GM12878 (cell line): ENCODE data around the gene RBMX. TPM values are rescaled to one million over a fixed set of nuclear protein-coding genes. Genes with fewer than 3 reads are reported as not detected.

Experiments used
- ATAC-seq: fragments of 200-7000 bp; cut with Tn5 transposase; 3 replicates; pipeline ENCODE4 v1.9.1; 2020; ENCODE audit warnings: mild to moderate bottlenecking, moderate library complexity
- BruUV-seq: library from RNA; stranded (reverse); fragments of 400-500 nt; replicated peaks from 2 replicates; lab custom pipeline; 2021; lab: Mats Ljungman, UMichigan
- CTCF ChIA-PET: fragments of 300-600 bp; sonication (Branson Sonifier 250); formaldehyde crosslinking; extraction: SDS; loops from one replicate; lab custom pipeline; 2021; ENCODE audit warnings: inconsistent platforms; lab: Yijun Ruan, JAX
- POLR2A ChIA-PET: fragments of 350-600 bp; formaldehyde crosslinking; extraction: SDS; loops from one replicate; lab custom pipeline; 2021; ENCODE audit warnings: inconsistent platforms; lab: Charles Lee
- RAD21 ChIA-PET: fragments of 300-600 bp; sonication (Branson Sonifier 250); formaldehyde crosslinking; loops from one replicate; lab custom pipeline; 2023; ENCODE audit warnings: antibody characterized with exemption; ENCODE audit not compliant: unreplicated experiment; lab: Charles Lee
- SMC1A ChIA-PET: fragments of 300-600 bp; sonication (Branson Sonifier 250); formaldehyde crosslinking; loops from one replicate; lab custom pipeline; 2023; ENCODE audit not compliant: unreplicated experiment, uncharacterized antibody; lab: Charles Lee
- DNase-seq: peaks from one replicate; pipeline ENCODE4 v3.0.0-alpha.2; 2011; ENCODE audit warnings: low read depth, low spot score
- FAIRE-seq: peaks from 3 replicates; lab custom pipeline; 2011; peaks lifted over from hg19 to GRCh38; lab: Jason Lieb, UNC
- H2AFZ ChIP-seq: 2 replicates; pipeline ENCODE4 v1.6.0; 2011; ENCODE audit warnings: low read depth, low read length, control low read depth; ENCODE audit not compliant: control insufficient read depth
- H3K27ac ChIP-seq: 2 replicates; pipeline ENCODE4 v1.5.1; 2011; ENCODE audit warnings: control low read depth; ENCODE audit not compliant: control insufficient read depth, insufficient read depth
- H3K27me3 ChIP-seq, 2 experiments: replicated peaks in 1 of 2; 2 replicates each; pipeline versions ENCODE4 v1.6.0 to v1.6.1; 2011; ENCODE audit warnings: low read length in 1 of 2; ENCODE audit not compliant: control insufficient read depth in 2 of 2, insufficient read depth in 2 of 2
- H3K36me3 ChIP-seq, 2 experiments: 2 replicates each; pipeline ENCODE4 v1.5.1; 2011; ENCODE audit warnings: low read length in 1 of 2; ENCODE audit not compliant: control insufficient read depth in 2 of 2, insufficient read depth in 2 of 2
- H3K4me1 ChIP-seq: 2 replicates; pipeline ENCODE4 v1.6.1; 2011; ENCODE audit warnings: mild to moderate bottlenecking, low read length, moderate library complexity, mixed read lengths; ENCODE audit not compliant: control insufficient read depth, insufficient read depth
- H3K4me2 ChIP-seq: 2 replicates; pipeline ENCODE4 v1.6.0; 2011; ENCODE audit warnings: control low read depth; ENCODE audit not compliant: control insufficient read depth, insufficient read depth
- H3K4me3 ChIP-seq: fragments of 200-600 bp; sonication (generic); 2 replicates; pipeline ENCODE4 v1.5.1; 2016
- H3K79me2 ChIP-seq: 2 replicates; pipeline ENCODE4 v1.6.0; 2011; ENCODE audit warnings: low read length; ENCODE audit not compliant: control insufficient read depth, insufficient read depth
- H3K9ac ChIP-seq: 2 replicates; pipeline ENCODE4 v1.8.0; 2011; ENCODE audit warnings: low read length, control low read depth, mixed read lengths; ENCODE audit not compliant: control insufficient read depth, insufficient read depth
- H3K9me3 ChIP-seq: replicated peaks from 3 replicates; pipeline ENCODE4 v1.5.1; 2011; ENCODE audit warnings: mild to moderate bottlenecking, low read length; ENCODE audit not compliant: control insufficient read depth, insufficient read depth
- H4K20me1 ChIP-seq: 2 replicates; pipeline ENCODE4 v1.6.0; 2011; ENCODE audit not compliant: control insufficient read depth, insufficient read depth
- MEF2A ChIP-seq: IDR thresholded peaks from 2 replicates; pipeline ENCODE4 v1.6.1; 2011; ENCODE audit warnings: low read depth, mild to moderate bottlenecking, low read length, moderate library complexity; ENCODE audit not compliant: insufficient read depth
- NR2F1 ChIP-seq: fragments of 450-650 bp; conservative IDR thresholded peaks from 2 replicates; pipeline ENCODE4 v1.6.1; 2017; ENCODE audit warnings: mild to moderate bottlenecking
- WGBS: methylation state at CpG from one replicate; pipeline ENCODE4 v1.1.6; 2016; ENCODE audit warnings: low lambda C conversion rate; ENCODE audit not compliant: insufficient replicate concordance, insufficient coverage; ENCODE audit errors: missing lambda C conversion rate; 5-methylcytosine and 5-hydroxymethylcytosine counted together
- in situ Hi-C: fragments of 300-500 bp; cut with MboI; formaldehyde crosslinking; loops from 9 replicates; pipeline ENCODE4 v1.14.3; 2018; ENCODE audit warnings: mixed read lengths
- intact Hi-C: fragments of 100-400 bp; cut with micrococcal nuclease; formaldehyde crosslinking; loops from one replicate; pipeline ENCODE4 v1.14.2; 2022; ENCODE audit not compliant: unreplicated experiment
- polyA plus RNA-seq, 11 experiments: library from polyadenylated mRNA; depleted of rRNA in 4 of 11; unstranded in 6 of 11; stranded (reverse) in 5 of 11; fragments of >200 nt; fragmentation: Nextera tagmentation in 4 of 11; fragmentation: Illumina TruSeq in 1 of 11; extraction: Ambion mirVana in 4 of 11; extraction: Trizol in 1 of 11; gene quantifications; 1 replicate in 1 of 11; 2 replicates in 10 of 11; pipeline versions ENCODE4 v1.2.1 to v1.2.3, GENCODE V29; 2011 to 2016; ENCODE audit warnings: inconsistent platforms in 2 of 11, missing spikeins in 2 of 11, low read depth in 1 of 11
- total RNA-seq, 4 experiments: library from RNA; depleted of rRNA in 3 of 4; stranded (reverse); fragments of >200 nt in 3 of 4; fragmentation: Illumina TruSeq in 1 of 4; extraction: Trizol in 1 of 4; gene quantifications; 2 replicates each; pipeline versions ENCODE4 v1.2.1 to v1.2.3, GENCODE V29; 2013 to 2021
- TF ChIP-seq, protein P1 (sequence below): fragments of 450-650 bp; IDR thresholded peaks from 2 replicates; pipeline ENCODE4 v1.6.1; 2018; ENCODE audit warnings: mild to moderate bottlenecking, low read depth, moderate library complexity; ENCODE audit not compliant: partially characterized antibody
- TF ChIP-seq, protein P2 (sequence below): IDR thresholded peaks from 2 replicates; pipeline ENCODE4 v1.6.1; 2012; ENCODE audit warnings: low read depth, low read length, improper control_type of control experiment

Gene RBMX
- total and polyA plus RNA-seq, 10 of the 15 experiments (the other 5 are each of a cell fraction or from before 2014, with no cell fraction given) = 252 to 427 (median 288) TPM

DNA sequence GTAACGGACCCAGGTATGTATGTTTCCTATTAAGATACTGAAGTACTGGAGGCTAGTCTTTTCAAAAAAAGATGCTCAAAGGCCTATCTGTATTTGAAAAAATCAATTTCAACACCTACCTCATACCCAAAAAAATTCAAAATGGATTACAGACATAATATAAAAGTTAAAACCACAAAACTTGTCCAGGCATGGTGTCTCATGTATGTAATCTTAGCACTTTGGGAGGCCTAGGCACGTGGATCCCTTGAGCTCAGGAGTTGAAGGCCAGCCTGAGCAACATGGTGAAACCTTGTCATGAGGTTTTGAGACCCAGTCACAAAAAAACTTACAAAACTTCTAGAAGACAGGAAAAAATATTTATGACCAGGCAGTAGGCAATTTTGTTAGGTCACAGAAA is 16.7 kb downstream of the RBMX start (continued):
- TF ChIP-seq, protein P1, sequence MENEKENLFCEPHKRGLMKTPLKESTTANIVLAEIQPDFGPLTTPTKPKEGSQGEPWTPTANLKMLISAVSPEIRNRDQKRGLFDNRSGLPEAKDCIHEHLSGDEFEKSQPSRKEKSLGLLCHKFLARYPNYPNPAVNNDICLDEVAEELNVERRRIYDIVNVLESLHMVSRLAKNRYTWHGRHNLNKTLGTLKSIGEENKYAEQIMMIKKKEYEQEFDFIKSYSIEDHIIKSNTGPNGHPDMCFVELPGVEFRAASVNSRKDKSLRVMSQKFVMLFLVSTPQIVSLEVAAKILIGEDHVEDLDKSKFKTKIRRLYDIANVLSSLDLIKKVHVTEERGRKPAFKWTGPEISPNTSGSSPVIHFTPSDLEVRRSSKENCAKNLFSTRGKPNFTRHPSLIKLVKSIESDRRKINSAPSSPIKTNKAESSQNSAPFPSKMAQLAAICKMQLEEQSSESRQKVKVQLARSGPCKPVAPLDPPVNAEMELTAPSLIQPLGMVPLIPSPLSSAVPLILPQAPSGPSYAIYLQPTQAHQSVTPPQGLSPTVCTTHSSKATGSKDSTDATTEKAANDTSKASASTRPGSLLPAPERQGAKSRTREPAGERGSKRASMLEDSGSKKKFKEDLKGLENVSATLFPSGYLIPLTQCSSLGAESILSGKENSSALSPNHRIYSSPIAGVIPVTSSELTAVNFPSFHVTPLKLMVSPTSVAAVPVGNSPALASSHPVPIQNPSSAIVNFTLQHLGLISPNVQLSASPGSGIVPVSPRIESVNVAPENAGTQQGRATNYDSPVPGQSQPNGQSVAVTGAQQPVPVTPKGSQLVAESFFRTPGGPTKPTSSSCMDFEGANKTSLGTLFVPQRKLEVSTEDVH = no peak
- no peak for TF ChIP-seq MEF2A

DNA sequence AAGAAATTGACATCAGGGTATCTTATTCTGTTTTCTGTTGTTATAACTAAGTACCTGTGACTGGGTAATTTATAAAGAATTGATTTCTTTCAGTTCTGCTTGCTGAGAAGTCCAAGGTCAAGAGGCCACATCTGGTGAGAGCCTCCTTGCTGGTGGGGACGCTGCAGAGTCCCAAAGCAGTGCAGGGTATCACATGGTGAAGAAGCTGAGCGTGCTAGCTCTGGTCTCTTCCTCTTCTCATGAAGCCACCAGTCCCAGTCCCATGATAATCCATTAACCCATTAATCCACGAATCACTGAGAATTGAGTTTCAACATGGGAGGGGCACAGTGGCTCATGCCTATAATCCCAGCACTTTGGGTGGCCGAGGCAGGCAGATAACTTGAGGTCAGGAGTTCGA is 18.0 kb downstream of the RBMX start:
- 0 out of 2 replicates have a peak, but pooled peaks have one; percentile 16 for TF ChIP-seq NR2F1
- TF ChIP-seq, protein P2, sequence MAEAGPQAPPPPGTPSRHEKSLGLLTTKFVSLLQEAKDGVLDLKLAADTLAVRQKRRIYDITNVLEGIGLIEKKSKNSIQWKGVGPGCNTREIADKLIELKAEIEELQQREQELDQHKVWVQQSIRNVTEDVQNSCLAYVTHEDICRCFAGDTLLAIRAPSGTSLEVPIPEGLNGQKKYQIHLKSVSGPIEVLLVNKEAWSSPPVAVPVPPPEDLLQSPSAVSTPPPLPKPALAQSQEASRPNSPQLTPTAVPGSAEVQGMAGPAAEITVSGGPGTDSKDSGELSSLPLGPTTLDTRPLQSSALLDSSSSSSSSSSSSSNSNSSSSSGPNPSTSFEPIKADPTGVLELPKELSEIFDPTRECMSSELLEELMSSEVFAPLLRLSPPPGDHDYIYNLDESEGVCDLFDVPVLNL = no peak
- WGBS = 57% methylated on average over 5 of the region's 5 CpGs
- Histone ChIP-seq H4K20me1 (no peaks in the 10 kb centered on the region), H3K9ac (no peak overlapping the region), H2AFZ (no peak overlapping the region), H3K4me2 (no peak overlapping the region), H3K27ac (no peak overlapping the region), H3K27me3 (no peaks in the 10 kb centered on the region), H3K36me3 (peaks cover 0 to 3% of the 10 kb centered on the region in 2 experiments; a peak in 3 of 4 replicates), H3K4me1 (peaks cover 1% of the 10 kb centered on the region), H3K4me3 (no peak overlapping the region), H3K79me2 (no peaks in the 10 kb centered on the region), H3K9me3 (no peaks in the 10 kb centered on the region)
- BruUV-seq = no TSS peak
- in situ Hi-C loops (no loop called here), intact Hi-C loops (no loop called here)
- no peak for ATAC-seq
- no peak for FAIRE-seq
- DNase-seq = no peak
- ChIA-PET SMC1A (no interaction called here), POLR2A (interaction anchor here (1.6 kb wide), 1 partner anchor 18 kb away, joined by 4 read pairs; the partner anchor contains the start of gene RBMX), RAD21 (no interaction called here), CTCF (no interaction called here)
